WTC11 (cell line): Measurements from ENCODE around the gene ZNF526.

ENCODE experiments used
- CTCF ChIP-seq: fragments of 200-600 bp; IDR thresholded peaks from 2 replicates; pipeline ENCODE4 v1.8.0; 2022; ENCODE audit warnings: antibody characterized with exemption
- NR3C1 ChIP-seq: sonication (generic); formaldehyde crosslinking; conservative IDR thresholded peaks from 2 replicates; pipeline ENCODE4 v1.8.1; 2023; ENCODE audit warnings: low read depth, mild to moderate bottlenecking, missing genetic modification reagents
- TF ChIP-seq, protein P1 (sequence below): sonication (generic); formaldehyde crosslinking; IDR thresholded peaks from 2 replicates; pipeline ENCODE4 v1.8.0; 2022; ENCODE audit warnings: mild to moderate bottlenecking, missing genetic modification reagents

DNA sequence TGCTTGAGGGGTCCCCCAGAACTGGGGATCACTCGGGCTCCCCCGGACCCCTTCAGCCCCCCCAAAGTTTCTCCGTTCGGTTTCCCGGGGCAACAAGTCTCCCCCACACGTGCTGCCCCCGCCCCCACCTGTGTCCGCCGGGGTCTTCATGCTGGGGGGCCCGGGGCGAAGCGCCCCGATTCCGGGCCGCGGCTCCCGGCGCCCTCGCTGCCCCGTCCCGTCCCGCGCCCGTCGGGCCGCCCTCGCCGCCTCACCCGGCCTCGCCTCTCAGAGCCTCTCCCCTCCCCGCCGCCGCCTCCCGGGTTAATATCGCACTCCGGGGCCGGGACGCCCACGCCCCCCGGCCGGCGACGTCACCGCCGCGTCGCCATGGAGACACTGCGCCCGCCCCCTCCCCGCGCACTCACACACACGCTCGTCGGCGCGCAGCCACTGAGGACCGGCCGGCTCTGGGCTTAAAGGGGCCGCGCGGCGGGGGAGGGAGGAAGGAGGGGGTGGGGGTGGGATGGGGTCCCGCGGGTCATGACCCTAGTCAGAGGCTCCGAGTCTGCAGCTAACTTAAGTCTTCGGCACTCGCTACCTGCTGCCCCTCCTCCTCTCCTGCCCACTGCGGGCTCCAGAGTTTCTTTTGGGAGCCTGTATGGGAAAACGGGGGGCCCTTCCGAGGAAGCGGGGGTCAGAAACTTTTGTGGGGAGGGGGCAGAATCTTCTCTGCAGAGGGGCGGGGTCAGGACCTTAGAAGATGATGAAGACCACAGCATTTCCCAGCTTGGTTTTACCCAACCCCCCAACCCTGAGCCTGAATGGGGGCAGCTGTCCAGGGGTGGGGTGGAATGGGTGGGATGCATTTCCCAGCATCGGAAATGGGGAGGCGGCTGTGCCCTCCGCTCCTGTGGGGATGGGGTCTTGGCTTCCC is 35.0 kb downstream of the ZNF526 start, which contains the start of gene ERF:
- no peak for TF ChIP-seq CTCF
- TF ChIP-seq, protein P1, sequence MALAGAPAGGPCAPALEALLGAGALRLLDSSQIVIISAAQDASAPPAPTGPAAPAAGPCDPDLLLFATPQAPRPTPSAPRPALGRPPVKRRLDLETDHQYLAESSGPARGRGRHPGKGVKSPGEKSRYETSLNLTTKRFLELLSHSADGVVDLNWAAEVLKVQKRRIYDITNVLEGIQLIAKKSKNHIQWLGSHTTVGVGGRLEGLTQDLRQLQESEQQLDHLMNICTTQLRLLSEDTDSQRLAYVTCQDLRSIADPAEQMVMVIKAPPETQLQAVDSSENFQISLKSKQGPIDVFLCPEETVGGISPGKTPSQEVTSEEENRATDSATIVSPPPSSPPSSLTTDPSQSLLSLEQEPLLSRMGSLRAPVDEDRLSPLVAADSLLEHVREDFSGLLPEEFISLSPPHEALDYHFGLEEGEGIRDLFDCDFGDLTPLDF (CRISPR knock-in tag): no peak
- TF ChIP-seq NR3C1 (CRISPR knock-in tag): no peak
